Psoas muscle (tissue), 8 donors: Measurements from ENCODE around the gene DNAJC3. TPM values are rescaled to one million over a fixed set of nuclear protein-coding genes. Genes with fewer than 3 reads are reported as not detected.
"Not testable (repeated sequence)": the region's sequence is repeated elsewhere in the genome, so short reads cannot be mapped to it uniquely, and the experiment has no call there.

ENCODE experiments used
- ATAC-seq, 4 donors: fragments of 200-7000 bp; cut with Tn5 transposase; one replicate each; pipeline ENCODE4 v1.9.1; 2020; ENCODE audit warnings: moderate library complexity in 3 of 4, mild to moderate bottlenecking in 2 of 4
- DNase-seq, 2 donors: peaks; one replicate each; pipeline ENCODE4 v3.0.0-alpha.2; 2020
- H3K27ac ChIP-seq: fragments of 200-600 bp; one replicate; pipeline ENCODE4 v1.8.0; 2022
- H3K27me3 ChIP-seq, 3 donors: fragments of 200-600 bp in 1 of 3; one replicate each; pipeline versions ENCODE4 v1.6.1 to v1.8.0; 2013 to 2022; ENCODE audit warnings: low read length in 2 of 3, mild to moderate bottlenecking in 2 of 3, moderate library complexity in 1 of 3; ENCODE audit not compliant: insufficient read depth in 3 of 3
- H3K36me3 ChIP-seq, 2 donors: fragments of 200-600 bp in 1 of 2; one replicate each; pipeline versions ENCODE4 v1.6.1 to v1.8.0; 2013 to 2022; ENCODE audit warnings: low read depth in 1 of 2, mild to moderate bottlenecking in 1 of 2, moderate library complexity in 1 of 2; ENCODE audit not compliant: insufficient read depth in 1 of 2
- H3K4me1 ChIP-seq: fragments of 200-600 bp; one replicate; pipeline ENCODE4 v1.8.0; 2022
- H3K4me3 ChIP-seq: fragments of 200-600 bp; one replicate; pipeline ENCODE4 v1.8.0; 2022; ENCODE audit warnings: mild to moderate bottlenecking
- H3K9me3 ChIP-seq: fragments of 200-600 bp; one replicate; pipeline ENCODE4 v1.8.0; 2022
- CTCF ChIP-seq: fragments of 200-600 bp; IDR thresholded peaks from one replicate; pipeline ENCODE4 v1.8.0; 2022; ENCODE audit warnings: antibody characterized with exemption
- WGBS, 3 donors: extraction: QIAGEN DNeasy Blood & Tissue Kit; methylation state at CpG; one replicate each; pipeline versions ENCODE4 v1.1.6 to v1.1.7; 2013; 5-methylcytosine and 5-hydroxymethylcytosine counted together
- intact Hi-C, 2 donors: fragments of 100-400 bp; cut with DNase I; formaldehyde crosslinking; loops; one replicate each; pipeline versions ENCODE4 v1.11.0 to v1.14.2; 2022
- polyA plus RNA-seq, 3 donors: library from polyadenylated mRNA; stranded (reverse); fragments of 200-250 nt; gene quantifications; one replicate each; pipeline ENCODE4 v1.2.3, GENCODE V29; 2013
- total RNA-seq, 4 donors: library from RNA; stranded (reverse); fragmentation: NEBNext Ultra II Directional in 2 of 4; extraction: Animal tissue kit (Norgen Biotek cat#: 25700) in 2 of 4; gene quantifications; one replicate each; pipeline versions ENCODE4 v1.2.1 to v1.2.4, GENCODE V29; 2021 to 2023
- donor health status: healthy with polysubstance abuse.
- donor health status: DM: no; HTN: no; CAD: no; lungs with moderate emphysema.
- donor health status: Bipolar disorder and iron deficiency.
- donor health status: healthy.
- donor health status: DM: yes; HTN: yes; CAD: no.
- donor health status: DM: no; HTN: no; CAD: no.
- donor health status: DM: no; HTN: no; CAD: no.
- donor health status: DM: yes; HTN: yes; CAD: no.

The DNAJC3 gene
- total and polyA plus RNA-seq, 7 donors, result 7.9 to 19.6 (median 11.8) TPM

GRCh38 chr13:95745752-95746151 is 68.8 kb downstream of the DNAJC3 start:
- no peak for TF ChIP-seq CTCF
- WGBS, 3 donors, result 44 to 85% (median 48%) methylated on average over 2 of the region's 2 CpGs
- DNase-seq, result no peak
- H3K27me3 ChIP-seq, result no peaks in the 10 kb centered on the region
- no peak overlapping the region for H3K27ac ChIP-seq
- ATAC-seq, result peak; percentile 60 to 81 (median 74)
- intact Hi-C loops, result loop anchor here in 1 of 2 donors (5.0 kb wide), 1 partner anchor 63 kb away; no protein-coding TSS in a partner anchor
- H3K4me1 ChIP-seq, result peaks cover 7% of the 10 kb centered on the region
- H3K9me3 ChIP-seq, result no peaks in the 10 kb centered on the region
- peaks cover 0 to 7% of the 10 kb centered on the region in 2 donors for H3K36me3 ChIP-seq
- H3K4me3 ChIP-seq, result no peak overlapping the region

- ATAC-seq (no peak), DNase-seq (no peak)
- TF ChIP-seq CTCF, result no peak
- Histone ChIP-seq H3K27me3 (no peaks in the 10 kb centered on the region), H3K36me3 (no peaks in the 10 kb centered on the region), H3K4me1 (peaks cover 15% of the 10 kb centered on the region), H3K9me3 (no peaks in the 10 kb centered on the region), H3K4me3 (no peak overlapping the region), H3K27ac (no peak overlapping the region)
- intact Hi-C loops, result loop anchor here in 1 of 2 donors (5.0 kb wide), 1 partner anchor 67 kb away; no protein-coding TSS in a partner anchor
- WGBS, 3 donors, result 65 to 90% (median 70%) methylated on average over 4 of the region's 4 CpGs
Observed at GRCh38 chr13:95749545-95749944, 72.6 kb downstream of the DNAJC3 start.

GRCh38 chr13:95752677-95753076 is 75.7 kb downstream of the DNAJC3 start:
- intact Hi-C loops, result loop anchor here in 1 of 2 donors (5.0 kb wide), 1 partner anchor 75 kb away; the partner anchor contains the start of gene DNAJC3
- WGBS, 3 donors, result 43 to 63% (median 51%) methylated on average over 2 of the region's 2 CpGs
- Histone ChIP-seq H3K27ac (no peak overlapping the region), H3K27me3 (no peaks in the 10 kb centered on the region), H3K36me3 (peaks cover 0 to 3% of the 10 kb centered on the region in 2 donors), H3K4me1 (peaks cover 15% of the 10 kb centered on the region), H3K9me3 (no peaks in the 10 kb centered on the region), H3K4me3 (no peak overlapping the region)
- no peak for ATAC-seq
- DNase-seq, result no peak
- no peak for TF ChIP-seq CTCF

- no peaks in the 10 kb centered on the region for H3K9me3 ChIP-seq
- DNase-seq (peak in 1 of 2 donors; percentile 47), ATAC-seq (peak; percentile 54 to 93 (median 88))
- H3K4me1 ChIP-seq, result peaks cover 15% of the 10 kb centered on the region
- no peak overlapping the region for H3K4me3 ChIP-seq
- no peaks in the 10 kb centered on the region for H3K27me3 ChIP-seq
- H3K36me3 ChIP-seq, result peaks cover 0 to 10% of the 10 kb centered on the region in 2 donors
- 30 to 59% (median 31%) methylated on average over 4 of the region's 4 CpGs for WGBS, 3 donors
- intact Hi-C loops, result loop anchor here in 1 of 2 donors (5.0 kb wide), 1 partner anchor 77 kb away; the partner anchor contains the start of gene DNAJC3
- no peak overlapping the region for H3K27ac ChIP-seq
- TF ChIP-seq CTCF, result no peak
Observed at GRCh38 chr13:95754069-95754468, 77.1 kb downstream of the DNAJC3 start.

GRCh38 chr13:95756072-95756471 is 79.1 kb downstream of the DNAJC3 start:
- DNase-seq (no peak), ATAC-seq (no peak)
- Histone ChIP-seq H3K4me1 (peaks cover 15% of the 10 kb centered on the region), H3K9me3 (no peaks in the 10 kb centered on the region), H3K4me3 (no peak overlapping the region), H3K36me3 (peaks cover 3 to 28% of the 10 kb centered on the region in 2 donors), H3K27ac (no peak overlapping the region), H3K27me3 (no peaks in the 10 kb centered on the region)
- WGBS, 3 donors, result 91 to 95% (median 92%) methylated on average over 5 of the region's 5 CpGs
- intact Hi-C loops, result no loop called here
- no peak for TF ChIP-seq CTCF

- H3K27ac ChIP-seq, intact Hi-C loops, H3K4me1 ChIP-seq, ATAC-seq, H3K4me3 ChIP-seq, H3K9me3 ChIP-seq, DNase-seq, H3K27me3 ChIP-seq: not testable (repeated sequence)
- H3K36me3 ChIP-seq, result peaks cover 3 to 78% of the 10 kb centered on the region in 2 donors
- WGBS, 3 donors, result 80 to 81% (median 81%) methylated on average over 3 of the region's 3 CpGs
Observed at GRCh38 chr13:95762626-95763025, 85.7 kb downstream of the DNAJC3 start.
